Panc1 (cell line): ENCODE measurements around the gene FBXL16. TPM values are rescaled to one million over a fixed set of nuclear protein-coding genes. Genes with fewer than 3 reads are reported as not detected.
A peak's percentile ranks its signal among the peaks of the same experiment; 100 is the strongest.

Source experiments
- ATAC-seq: fragments of 200-7000 bp; cut with Tn5 transposase; 2 replicates; pipeline ENCODE4 v1.9.1; 2020; ENCODE audit warnings: mild to moderate bottlenecking, moderate library complexity
- BruUV-seq: library from RNA; stranded (reverse); fragments of 400-500 nt; replicated peaks from 2 replicates; lab custom pipeline; 2021; lab: Mats Ljungman, UMichigan
- CTCF ChIA-PET: fragments of 300-600 bp; sonication (Branson Sonifier 250); formaldehyde crosslinking; loops from one replicate; lab custom pipeline; 2022; ENCODE audit warnings: antibody characterized with exemption; lab: Charles Lee
- POLR2A ChIA-PET: fragments of 300-600 bp; sonication (Branson Sonifier 250); formaldehyde crosslinking; loops from one replicate; lab custom pipeline; 2022; ENCODE audit warnings: antibody characterized with exemption; lab: Charles Lee
- DNase-seq: peaks from one replicate; pipeline ENCODE4 v3.0.0-alpha.2; 2010; ENCODE audit warnings: low read depth, low spot score
- H3K27ac ChIP-seq: 2 replicates; pipeline ENCODE4 v1.5.1; 2011; ENCODE audit warnings: mild to moderate bottlenecking, low read length, inconsistent platforms
- H3K27me3 ChIP-seq: fragments of 200-500 bp; sonication (Bioruptor generic); 2 replicates; pipeline ENCODE4 v1.6.0; 2014; ENCODE audit warnings: low read length, inconsistent platforms; ENCODE audit not compliant: control insufficient read depth, insufficient read depth
- H3K36me3 ChIP-seq: fragments of 200-500 bp; sonication (Bioruptor generic); 2 replicates; pipeline ENCODE4 v1.5.1; 2014; ENCODE audit warnings: inconsistent platforms, mild to moderate bottlenecking, low read length, moderate library complexity; ENCODE audit not compliant: control insufficient read depth, insufficient read depth
- H3K4me1 ChIP-seq: 2 replicates; pipeline ENCODE4 v1.5.1; 2011; ENCODE audit warnings: inconsistent platforms, mild to moderate bottlenecking, low read length, moderate library complexity; ENCODE audit not compliant: control insufficient read depth, insufficient read depth
- H3K4me3 ChIP-seq, 2 experiments: 2 replicates each; pipeline ENCODE4 v1.5.1; 2011 to 2012; ENCODE audit warnings: low read depth in 2 of 2, low read length in 2 of 2, mild to moderate bottlenecking in 2 of 2, inconsistent platforms in 1 of 2, moderate library complexity in 1 of 2
- H3K9me3 ChIP-seq: fragments of 200-500 bp; sonication (Bioruptor generic); 2 replicates; pipeline ENCODE4 v1.5.1; 2014; ENCODE audit warnings: low read depth, mild to moderate bottlenecking, inconsistent platforms, low read length, moderate library complexity; ENCODE audit not compliant: control insufficient read depth, insufficient read depth
- CTCF ChIP-seq: fragments of 450-650 bp; IDR thresholded peaks from 2 replicates; pipeline ENCODE4 v1.5.1; 2017; ENCODE audit warnings: mild to moderate bottlenecking
- POLR2AphosphoS5 ChIP-seq: IDR thresholded peaks from 2 replicates; pipeline ENCODE4 v1.6.1; 2012; ENCODE audit warnings: mild to moderate bottlenecking, low read depth, low read length, moderate library complexity
- REST ChIP-seq, 2 experiments: IDR thresholded peaks; 2 replicates each; pipeline ENCODE4 v1.6.1; 2011 to 2012; ENCODE audit warnings: low read depth in 2 of 2, control low read depth in 1 of 2, low read length in 1 of 2, mild to moderate bottlenecking in 1 of 2, moderate library complexity in 1 of 2; ENCODE audit not compliant: insufficient read depth in 1 of 2
- SIN3A ChIP-seq: IDR thresholded peaks from 2 replicates; pipeline ENCODE4 v1.6.1; 2012; ENCODE audit warnings: low read depth, mild to moderate bottlenecking, low read length, moderate library complexity, borderline replicate concordance; ENCODE audit not compliant: insufficient read depth
- TCF7L2 ChIP-seq: IDR thresholded peaks from 2 replicates; pipeline ENCODE4 v1.6.1; 2011; ENCODE audit warnings: mild to moderate bottlenecking, low read depth, low read length, inconsistent platforms
- in situ Hi-C: cut with HindIII; loops from 2 replicates; pipeline ENCODE4 v1.10.0; 2016; ENCODE audit warnings: low sequenced_read_pairs, low pct_unique_long_range_greater_than_20kb
- intact Hi-C: fragments of 100-400 bp; cut with micrococcal nuclease; formaldehyde crosslinking; loops from one replicate; pipeline ENCODE4 v1.10.0; 2022; ENCODE audit not compliant: unreplicated experiment
- total RNA-seq: library from RNA; stranded (reverse); gene quantifications from one replicate; pipeline ENCODE4 v1.2.1, GENCODE V29; 2021; ENCODE audit not compliant: unreplicated experiment

FBXL16 gene
- total RNA-seq, 1 experiment from 2014 or later: 28.0 TPM

- H3K27me3 ChIP-seq: no peaks in the 10 kb centered on the region
- H3K36me3 ChIP-seq: peaks cover 3% of the 10 kb centered on the region
- no TSS peak for BruUV-seq
- CTCF ChIA-PET: interaction anchor here (0.6 kb wide), 1 partner anchor 10 kb away, joined by 5 read pairs; no protein-coding TSS in a partner anchor
- peaks cover 8% of the 10 kb centered on the region; the same call in 1 of the 2 replicates for H3K4me1 ChIP-seq
- POLR2A ChIA-PET: no interaction called here
- TF ChIP-seq CTCF: no peak
- TF ChIP-seq REST (IDR thresholded peaks at IDR 0.05; ENCODE audit: insufficient read depth in 1 of 2, low read depth in 2 of 2, low read length in 1 of 2): no peak
- no peak for TF ChIP-seq SIN3A
- TF ChIP-seq TCF7L2: no peak
- no peak for TF ChIP-seq POLR2AphosphoS5
- H3K9me3 ChIP-seq: no peaks in the 10 kb centered on the region
- DNase-seq (no peak), ATAC-seq (no peak)
- in situ Hi-C loops: no loop called here
- intact Hi-C loops: loop anchor here (5.0 kb wide), 1 partner anchor 45 kb away; the partner anchor contains the start of genes CHTF18 and RPUSD1
- no peak overlapping the region for H3K4me3 ChIP-seq
- H3K27ac ChIP-seq: no peak overlapping the region
Observed at GRCh38 chr16:741986-742629, 36.5 kb upstream of the FBXL16 start.

- Histone ChIP-seq H3K4me1 (peaks cover 8% of the 10 kb centered on the region; the same call in 1 of the 2 replicates), H3K36me3 (peaks cover 5% of the 10 kb centered on the region), H3K27ac (peak within 1 kb of the TSS; percentile 83), H3K27me3 (no peaks in the 10 kb centered on the region), H3K4me3 (peak within 1 kb of the TSS; percentile 66 to 89), H3K9me3 (no peaks in the 10 kb centered on the region)
- CTCF ChIA-PET: interaction anchor here (0.5 to 0.9 kb wide), 3 partner anchors 20 to 66 kb away, joined by 3 to 5 read pairs (median 4); no protein-coding TSS in a partner anchor
- BruUV-seq: no TSS peak
- peak; percentile 89 for ATAC-seq
- intact Hi-C loops (loop anchor here (5.0 kb wide), 1 partner anchor 46 kb away; the partner anchor contains the start of genes CHTF18 and RPUSD1), in situ Hi-C loops (no loop called here)
- DNase-seq: no peak
- POLR2A ChIA-PET: no interaction called here
- peak; percentile 66; the same call in 1 of the 2 replicates for TF ChIP-seq SIN3A
- TF ChIP-seq POLR2AphosphoS5: peak; percentile 86
- TF ChIP-seq CTCF: peak; percentile 98
- no peak for TF ChIP-seq TCF7L2
- TF ChIP-seq REST (IDR thresholded peaks at IDR 0.05; ENCODE audit: insufficient read depth in 1 of 2, low read depth in 2 of 2, low read length in 1 of 2): peak in 1 of 2 experiments; percentile 75; a peak in 1 of 4 replicates
Observed at GRCh38 chr16:740764-741505, 35.3 kb upstream of the FBXL16 start, which contains the start of gene CIAO3. Gene CIAO3, minus strand, starts transcription at chr16:740997. Its CDS starts 12 bp downstream, at chr16:740985.
